Measurements from ENCODE around the gene MS4A15.

DNA sequence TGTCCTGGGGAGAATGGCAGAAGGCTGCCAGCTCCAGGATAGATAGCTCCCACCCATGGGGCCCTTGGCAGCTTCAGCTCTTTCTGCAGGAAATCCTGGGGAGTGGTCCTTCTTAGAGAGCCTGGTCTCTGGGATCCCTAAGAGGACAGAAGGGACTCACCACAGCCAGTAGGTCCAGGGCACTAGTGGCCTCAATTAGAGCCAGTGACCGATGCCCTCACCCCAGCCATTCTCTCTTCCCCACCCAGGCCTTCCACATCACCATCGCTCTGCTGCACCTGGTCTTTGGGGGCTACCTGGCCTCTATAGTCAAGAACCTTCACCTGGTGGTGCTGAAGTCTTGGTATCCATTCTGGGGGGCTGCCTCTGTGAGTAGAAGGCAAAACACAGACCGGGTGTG is 34.1 kb downstream of the MS4A15 start:
- TF ChIP-seq, protein P1, sequence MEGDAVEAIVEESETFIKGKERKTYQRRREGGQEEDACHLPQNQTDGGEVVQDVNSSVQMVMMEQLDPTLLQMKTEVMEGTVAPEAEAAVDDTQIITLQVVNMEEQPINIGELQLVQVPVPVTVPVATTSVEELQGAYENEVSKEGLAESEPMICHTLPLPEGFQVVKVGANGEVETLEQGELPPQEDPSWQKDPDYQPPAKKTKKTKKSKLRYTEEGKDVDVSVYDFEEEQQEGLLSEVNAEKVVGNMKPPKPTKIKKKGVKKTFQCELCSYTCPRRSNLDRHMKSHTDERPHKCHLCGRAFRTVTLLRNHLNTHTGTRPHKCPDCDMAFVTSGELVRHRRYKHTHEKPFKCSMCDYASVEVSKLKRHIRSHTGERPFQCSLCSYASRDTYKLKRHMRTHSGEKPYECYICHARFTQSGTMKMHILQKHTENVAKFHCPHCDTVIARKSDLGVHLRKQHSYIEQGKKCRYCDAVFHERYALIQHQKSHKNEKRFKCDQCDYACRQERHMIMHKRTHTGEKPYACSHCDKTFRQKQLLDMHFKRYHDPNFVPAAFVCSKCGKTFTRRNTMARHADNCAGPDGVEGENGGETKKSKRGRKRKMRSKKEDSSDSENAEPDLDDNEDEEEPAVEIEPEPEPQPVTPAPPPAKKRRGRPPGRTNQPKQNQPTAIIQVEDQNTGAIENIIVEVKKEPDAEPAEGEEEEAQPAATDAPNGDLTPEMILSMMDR (IDR thresholded peaks at IDR 0.05): no peak
- TF ChIP-seq POLR2A (IDR thresholded peaks at IDR 0.05): no peak
